Measurements from ENCODE around the gene POMGNT2.

DNA sequence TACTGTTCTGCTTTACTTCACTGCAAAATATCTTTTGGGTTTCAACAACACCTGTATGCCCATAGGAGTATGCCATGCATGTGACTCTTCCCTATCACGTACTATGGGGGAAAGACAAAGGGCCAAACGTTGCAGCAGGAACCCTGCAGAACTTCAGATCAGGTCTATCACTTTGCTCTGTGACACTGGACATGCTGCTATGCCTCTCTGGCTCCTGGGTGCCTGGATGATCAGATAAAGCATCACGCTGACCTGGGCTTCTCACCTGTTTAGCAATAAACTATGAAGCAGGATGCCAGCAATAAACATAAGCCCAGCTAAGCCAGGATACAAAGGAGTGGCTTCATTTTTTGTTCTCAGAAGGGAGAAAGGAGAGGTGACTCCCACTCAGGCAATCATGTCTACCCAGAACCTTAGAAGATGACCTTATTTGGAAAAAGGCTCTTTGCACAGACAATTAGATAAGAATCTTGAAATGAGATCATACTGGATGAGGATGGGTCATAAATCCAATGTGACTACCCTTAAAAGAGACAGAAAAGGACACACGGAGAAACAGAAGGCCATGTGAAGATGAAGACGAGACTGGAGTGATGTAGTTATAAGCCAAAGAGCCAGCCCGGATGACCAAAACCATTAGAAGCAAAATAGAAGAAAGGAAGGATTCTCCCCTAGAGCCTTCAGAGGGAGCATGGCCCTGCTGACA lies 19.3 kb downstream of the POMGNT2 start:
- TF ChIP-seq, protein P1, sequence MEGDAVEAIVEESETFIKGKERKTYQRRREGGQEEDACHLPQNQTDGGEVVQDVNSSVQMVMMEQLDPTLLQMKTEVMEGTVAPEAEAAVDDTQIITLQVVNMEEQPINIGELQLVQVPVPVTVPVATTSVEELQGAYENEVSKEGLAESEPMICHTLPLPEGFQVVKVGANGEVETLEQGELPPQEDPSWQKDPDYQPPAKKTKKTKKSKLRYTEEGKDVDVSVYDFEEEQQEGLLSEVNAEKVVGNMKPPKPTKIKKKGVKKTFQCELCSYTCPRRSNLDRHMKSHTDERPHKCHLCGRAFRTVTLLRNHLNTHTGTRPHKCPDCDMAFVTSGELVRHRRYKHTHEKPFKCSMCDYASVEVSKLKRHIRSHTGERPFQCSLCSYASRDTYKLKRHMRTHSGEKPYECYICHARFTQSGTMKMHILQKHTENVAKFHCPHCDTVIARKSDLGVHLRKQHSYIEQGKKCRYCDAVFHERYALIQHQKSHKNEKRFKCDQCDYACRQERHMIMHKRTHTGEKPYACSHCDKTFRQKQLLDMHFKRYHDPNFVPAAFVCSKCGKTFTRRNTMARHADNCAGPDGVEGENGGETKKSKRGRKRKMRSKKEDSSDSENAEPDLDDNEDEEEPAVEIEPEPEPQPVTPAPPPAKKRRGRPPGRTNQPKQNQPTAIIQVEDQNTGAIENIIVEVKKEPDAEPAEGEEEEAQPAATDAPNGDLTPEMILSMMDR (IDR thresholded peaks at IDR 0.05), result no peak
- no peak for TF ChIP-seq POLR2AphosphoS5 (IDR thresholded peaks at IDR 0.05; ENCODE audit: low read depth, low read length)
- TF ChIP-seq, protein P2, sequence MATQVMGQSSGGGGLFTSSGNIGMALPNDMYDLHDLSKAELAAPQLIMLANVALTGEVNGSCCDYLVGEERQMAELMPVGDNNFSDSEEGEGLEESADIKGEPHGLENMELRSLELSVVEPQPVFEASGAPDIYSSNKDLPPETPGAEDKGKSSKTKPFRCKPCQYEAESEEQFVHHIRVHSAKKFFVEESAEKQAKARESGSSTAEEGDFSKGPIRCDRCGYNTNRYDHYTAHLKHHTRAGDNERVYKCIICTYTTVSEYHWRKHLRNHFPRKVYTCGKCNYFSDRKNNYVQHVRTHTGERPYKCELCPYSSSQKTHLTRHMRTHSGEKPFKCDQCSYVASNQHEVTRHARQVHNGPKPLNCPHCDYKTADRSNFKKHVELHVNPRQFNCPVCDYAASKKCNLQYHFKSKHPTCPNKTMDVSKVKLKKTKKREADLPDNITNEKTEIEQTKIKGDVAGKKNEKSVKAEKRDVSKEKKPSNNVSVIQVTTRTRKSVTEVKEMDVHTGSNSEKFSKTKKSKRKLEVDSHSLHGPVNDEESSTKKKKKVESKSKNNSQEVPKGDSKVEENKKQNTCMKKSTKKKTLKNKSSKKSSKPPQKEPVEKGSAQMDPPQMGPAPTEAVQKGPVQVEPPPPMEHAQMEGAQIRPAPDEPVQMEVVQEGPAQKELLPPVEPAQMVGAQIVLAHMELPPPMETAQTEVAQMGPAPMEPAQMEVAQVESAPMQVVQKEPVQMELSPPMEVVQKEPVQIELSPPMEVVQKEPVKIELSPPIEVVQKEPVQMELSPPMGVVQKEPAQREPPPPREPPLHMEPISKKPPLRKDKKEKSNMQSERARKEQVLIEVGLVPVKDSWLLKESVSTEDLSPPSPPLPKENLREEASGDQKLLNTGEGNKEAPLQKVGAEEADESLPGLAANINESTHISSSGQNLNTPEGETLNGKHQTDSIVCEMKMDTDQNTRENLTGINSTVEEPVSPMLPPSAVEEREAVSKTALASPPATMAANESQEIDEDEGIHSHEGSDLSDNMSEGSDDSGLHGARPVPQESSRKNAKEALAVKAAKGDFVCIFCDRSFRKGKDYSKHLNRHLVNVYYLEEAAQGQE (IDR thresholded peaks at IDR 0.05; ENCODE audit: insufficient read depth in 1 of 2, low read depth in 2 of 2, low read length in 1 of 2), result no peak

Data from Panc1 (cell line).